HG03139 (cell line): ENCODE measurements around the gene KYAT1.

ENCODE experiments used
- ATAC-seq: cut with Tn5 transposase; IDR thresholded peaks from one replicate; pipeline ENCODE4 v1.9.1; 2021; ENCODE audit not compliant: unreplicated experiment

Gene KYAT1

GRCh38 chr9:128909859-128910258 lies 28.1 kb upstream of the KYAT1 start:
- no peak for ATAC-seq

DNA sequence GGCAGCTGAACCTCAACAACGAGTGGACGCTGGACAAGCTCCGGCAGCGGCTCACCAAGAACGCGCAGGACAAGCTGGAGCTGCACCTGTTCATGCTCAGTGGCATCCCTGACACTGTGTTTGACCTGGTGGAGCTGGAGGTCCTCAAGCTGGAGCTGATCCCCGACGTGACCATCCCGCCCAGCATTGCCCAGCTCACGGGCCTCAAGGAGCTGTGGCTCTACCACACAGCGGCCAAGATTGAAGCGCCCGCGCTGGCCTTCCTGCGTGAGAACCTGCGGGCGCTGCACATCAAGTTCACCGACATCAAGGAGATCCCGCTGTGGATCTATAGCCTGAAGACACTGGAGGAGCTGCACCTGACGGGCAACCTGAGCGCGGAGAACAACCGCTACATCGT lies 26.6 kb upstream of the KYAT1 start:
- ATAC-seq, result no peak

GRCh38 chr9:128906741-128907140 lies 25.0 kb upstream of the KYAT1 start:
- ATAC-seq, result no peak

GRCh38 chr9:128905964-128906363 lies 24.2 kb upstream of the KYAT1 start:
- ATAC-seq, result no peak

DNA sequence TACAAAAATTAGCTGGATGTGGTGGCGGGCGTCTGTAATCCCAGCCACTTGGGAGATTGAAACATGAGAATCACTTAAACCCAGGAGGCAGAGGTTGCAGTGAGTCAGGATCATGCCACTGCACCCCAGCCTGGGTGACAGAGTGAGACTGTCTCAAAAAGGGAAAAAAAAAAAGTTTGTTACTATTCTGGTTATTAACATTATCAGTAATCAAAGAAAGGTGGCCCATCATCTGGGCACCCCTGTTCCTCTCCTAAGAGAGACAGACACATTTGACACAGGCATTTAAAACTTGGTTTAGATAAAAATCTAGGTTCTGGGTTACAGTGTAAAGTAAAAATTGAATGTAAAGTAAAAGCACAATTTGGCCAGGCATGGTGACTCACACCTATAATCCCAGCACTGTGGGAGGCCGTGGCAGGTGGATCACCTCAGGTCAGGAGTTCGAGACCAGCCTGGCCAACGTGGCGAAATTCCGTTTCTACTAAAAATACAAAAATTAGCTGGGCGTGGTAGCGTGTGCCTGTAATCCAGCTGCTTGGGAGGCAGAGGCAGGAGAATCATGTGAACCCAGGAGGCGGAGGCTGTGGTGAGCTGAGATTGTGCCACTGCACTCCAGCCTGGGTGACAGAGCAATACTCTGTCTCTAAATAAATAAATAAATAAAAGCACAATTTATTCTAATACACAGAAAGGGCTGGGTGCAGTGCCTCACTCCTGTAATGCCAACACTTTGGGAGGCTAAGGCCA lies 22.3 kb upstream of the KYAT1 start:
- ATAC-seq, result no peak

DNA sequence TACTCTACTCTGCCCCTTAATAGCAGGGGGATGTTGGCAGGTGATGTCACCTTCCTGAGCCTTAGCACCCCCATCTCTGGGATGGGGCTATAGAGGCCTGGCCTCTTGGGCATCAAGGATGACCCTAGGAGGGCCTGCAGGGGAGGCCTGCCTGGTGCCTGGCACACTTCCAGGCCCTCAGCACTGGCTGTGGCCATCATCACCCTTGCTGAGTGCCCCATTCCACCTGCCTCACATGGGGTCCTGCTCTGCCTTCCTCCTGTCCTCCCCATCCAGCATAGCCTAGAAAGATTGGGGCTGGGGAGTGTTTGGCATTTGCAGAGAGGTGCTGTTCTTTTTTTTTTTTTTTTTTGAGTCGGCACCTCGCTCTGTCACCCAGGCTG lies 21.3 kb upstream of the KYAT1 start:
- ATAC-seq, result no peak

GRCh38 chr9:128902351-128903078 lies 20.8 kb upstream of the KYAT1 start:
- peak; percentile 84 for ATAC-seq

- ATAC-seq, result no peak
Observed at GRCh38 chr9:128901822-128902221, 20.1 kb upstream of the KYAT1 start.

DNA sequence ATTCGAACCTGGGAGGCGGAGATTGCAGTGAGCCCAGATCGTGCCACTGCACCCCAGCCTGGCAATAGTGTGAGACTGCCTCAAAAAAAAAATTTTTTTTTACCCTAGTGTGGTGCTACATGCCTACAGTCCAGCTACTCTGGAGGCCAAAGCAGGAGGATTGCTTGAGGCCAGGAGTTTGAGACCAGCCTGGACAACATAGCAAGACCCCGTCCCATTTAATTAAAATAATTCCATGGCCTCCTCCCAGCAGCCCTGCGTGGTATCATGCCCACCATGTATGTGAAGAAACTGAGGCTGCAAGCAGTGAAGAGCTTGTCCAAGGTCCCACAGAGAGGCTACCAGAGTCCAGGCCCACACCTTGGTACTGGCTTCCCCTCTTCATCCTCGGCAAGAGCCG lies 19.6 kb upstream of the KYAT1 start:
- ATAC-seq, result no peak

DNA sequence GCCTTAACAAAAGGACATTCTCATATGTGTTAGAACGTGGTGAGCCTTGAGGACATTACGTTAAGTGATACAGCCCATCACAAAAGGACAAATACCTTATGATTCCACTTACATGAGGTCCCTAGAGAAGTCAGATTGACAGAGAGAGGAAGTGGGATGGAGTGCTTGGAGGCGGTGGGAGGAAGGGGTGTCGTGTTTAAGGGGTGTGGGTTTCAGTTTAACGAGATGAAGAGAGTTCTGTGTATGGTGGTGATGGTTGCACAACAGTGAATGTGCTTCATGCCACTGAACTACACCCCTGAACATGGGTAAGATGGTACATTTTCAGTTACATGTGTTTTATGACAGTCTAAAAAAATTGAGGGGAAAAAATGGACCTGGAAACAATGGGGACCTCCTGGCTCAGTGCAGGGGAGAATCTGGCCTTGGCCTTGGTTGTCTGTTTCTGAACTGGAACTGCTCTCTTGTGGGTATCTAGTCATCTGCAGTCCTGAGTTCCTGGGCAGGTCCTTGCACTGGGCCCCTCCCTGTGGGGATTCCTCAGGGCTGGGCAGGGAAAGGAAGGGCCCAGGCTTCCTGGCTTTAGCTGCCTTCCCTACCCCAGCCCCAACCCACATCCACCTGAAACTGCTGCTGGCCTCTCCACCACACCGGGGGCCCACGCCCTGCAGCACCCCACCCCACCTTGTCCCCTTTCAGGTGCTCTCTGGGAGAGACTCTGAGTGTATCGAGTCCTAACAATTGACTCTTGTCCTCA lies 18.0 kb upstream of the KYAT1 start:
- no peak for ATAC-seq

DNA sequence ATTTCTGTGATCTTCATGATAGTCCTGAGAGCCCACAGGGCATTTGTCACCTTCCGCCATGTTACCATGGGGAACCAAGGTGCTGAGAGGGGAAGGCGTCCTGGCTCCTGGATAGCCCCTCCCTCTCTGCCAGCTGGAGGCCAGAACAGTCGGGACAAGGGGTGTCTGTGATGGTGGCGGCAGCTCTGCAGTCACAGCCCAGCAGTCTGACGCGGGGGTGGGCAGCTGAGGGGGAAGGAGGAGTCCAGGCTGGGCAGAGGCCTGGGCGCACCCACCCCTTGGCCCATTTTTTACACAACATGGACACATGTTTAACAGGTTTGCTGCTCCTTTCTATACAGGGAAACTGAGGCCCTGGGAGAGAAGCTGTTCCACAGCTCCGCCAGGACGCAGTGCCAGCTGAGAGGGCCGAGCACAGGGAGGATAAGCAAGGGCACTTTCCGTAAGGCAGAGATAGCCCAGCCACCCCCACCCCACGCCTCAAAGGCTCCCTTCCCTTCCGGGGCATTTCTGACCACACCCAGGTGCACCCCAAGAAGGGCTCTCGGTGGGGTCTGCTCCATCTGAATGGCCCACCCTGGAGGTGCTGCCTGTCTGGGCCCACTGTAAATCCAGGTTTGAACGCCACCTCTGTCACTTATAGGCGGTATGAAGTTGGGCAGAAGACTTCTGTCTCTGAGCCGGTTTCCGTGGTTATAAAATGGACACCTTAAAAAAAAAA lies 17.3 kb upstream of the KYAT1 start:
- no peak for ATAC-seq

DNA sequence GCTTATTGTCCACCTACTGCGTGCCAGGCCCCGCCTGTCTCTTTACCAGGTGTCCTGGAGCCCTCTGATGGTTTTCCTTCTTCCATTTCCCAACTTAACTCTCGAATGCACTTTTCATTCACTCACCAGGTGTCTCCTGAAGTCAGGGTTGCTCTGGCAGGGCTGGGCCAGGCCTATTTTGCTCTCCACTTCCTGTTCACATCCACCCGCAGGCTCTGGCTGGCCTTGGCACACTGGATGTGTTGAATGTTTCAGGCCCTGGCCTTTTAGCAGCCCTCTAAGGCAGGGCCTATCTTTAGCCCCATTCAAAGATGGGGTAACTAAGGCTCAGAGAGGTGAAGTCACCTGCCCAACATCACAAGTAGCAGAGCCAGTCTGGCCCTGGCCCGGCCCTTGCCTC lies 16.6 kb upstream of the KYAT1 start:
- no peak for ATAC-seq

DNA sequence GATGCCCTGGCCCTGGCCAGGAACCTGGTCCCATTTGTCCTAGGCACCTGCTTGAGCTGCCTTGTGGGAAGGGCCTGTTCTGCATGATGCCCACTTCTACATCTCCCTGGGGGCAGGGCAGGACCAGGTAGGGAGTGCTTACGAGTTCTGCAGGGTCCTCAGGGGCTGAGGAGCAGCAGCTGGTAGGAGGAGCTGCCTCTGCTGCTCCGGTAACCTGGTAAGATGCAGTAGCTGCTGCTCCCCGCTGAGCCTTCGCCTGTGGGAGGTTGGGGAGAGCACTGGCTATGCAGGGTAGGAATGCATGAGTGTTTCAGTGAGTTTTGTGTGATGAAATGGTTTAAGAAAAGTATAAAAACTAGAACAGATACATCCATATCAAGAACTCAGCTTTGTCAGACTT lies 13.8 kb upstream of the KYAT1 start:
- ATAC-seq, result no peak

DNA sequence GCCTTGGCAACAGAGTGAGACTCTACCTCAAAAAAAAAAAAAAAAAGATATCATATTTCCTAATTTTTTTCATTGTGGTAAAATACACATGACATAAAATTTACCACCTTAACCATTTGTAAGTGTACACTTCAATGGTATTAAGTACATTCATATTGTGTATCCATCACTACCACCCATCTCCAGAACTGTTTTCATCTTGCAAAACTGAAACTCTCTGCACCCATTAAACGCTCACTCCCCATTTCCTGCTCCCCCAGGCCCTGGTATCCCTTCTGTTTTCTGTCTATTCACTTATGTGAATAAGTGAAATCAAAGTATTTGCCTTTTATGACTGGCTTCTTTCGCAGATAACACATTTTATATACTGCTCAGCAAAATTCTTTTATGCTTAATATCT lies 13.0 kb upstream of the KYAT1 start:
- ATAC-seq, result no peak

DNA sequence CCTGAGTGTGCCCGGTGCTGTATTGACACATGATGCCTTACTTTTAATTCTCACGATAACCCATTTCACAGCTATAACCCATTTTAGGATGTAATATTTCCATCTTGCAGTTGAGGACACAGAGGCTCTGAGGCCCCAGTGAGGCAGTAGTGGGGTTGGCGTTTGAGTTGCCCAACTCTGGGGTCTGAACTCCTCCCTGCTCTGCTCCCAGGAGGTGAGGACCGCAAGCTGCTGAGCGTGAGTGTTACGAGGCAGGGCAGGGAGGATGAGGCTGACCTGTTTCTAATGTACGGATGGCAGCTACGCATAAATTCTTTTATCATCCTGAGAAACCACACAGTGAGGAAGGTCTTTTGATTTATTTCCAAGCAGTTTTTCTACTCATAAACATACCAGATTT lies 11.6 kb upstream of the KYAT1 start:
- no peak for ATAC-seq

GRCh38 chr9:128892221-128892921 lies 10.6 kb upstream of the KYAT1 start:
- ATAC-seq, result no peak

DNA sequence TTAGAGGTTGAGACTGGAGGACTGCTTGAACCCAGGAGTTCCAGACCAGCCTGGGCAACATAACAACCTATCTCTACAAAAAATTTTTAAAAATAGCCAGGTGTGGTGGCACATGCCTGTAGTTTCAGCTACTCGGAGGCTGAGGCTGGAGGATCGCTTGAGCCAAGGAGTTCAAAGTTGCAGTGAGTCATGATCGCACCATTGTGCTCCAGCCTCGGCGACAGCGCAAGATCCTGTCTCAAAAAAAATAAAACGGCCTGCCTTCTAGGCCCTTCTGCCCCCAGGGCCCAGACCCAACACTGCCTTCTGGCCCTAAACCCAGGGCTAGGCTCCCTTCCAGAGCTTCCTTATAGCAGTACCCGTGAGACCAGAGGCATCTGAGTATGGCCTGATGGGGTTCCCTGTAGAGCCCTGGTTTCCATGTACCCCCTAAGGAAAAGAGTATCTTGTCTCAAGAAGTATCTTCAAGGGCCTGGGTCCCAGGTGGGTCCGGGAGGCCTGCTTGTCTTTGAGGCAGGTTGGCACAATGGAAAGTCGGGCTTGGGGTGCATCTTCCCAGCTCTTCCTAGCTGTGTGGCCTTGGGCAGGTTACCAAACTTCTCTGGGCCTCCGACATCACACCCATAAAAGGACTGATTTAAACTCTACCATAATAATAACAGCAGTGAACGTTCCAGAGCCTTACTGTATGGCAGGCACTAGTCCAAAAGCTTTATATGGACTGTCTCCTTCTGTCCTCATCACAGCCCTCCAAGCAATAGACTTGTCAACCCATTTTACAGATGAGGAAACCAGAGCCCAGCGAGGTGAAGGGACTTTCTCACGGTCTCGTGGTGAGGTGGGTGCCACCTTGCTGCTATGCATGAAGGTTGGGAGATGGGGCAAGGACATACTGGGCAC lies 9.8 kb upstream of the KYAT1 start:
- no peak for ATAC-seq

GRCh38 chr9:128887914-128888350 lies 6.2 kb upstream of the KYAT1 start:
- no peak for ATAC-seq

DNA sequence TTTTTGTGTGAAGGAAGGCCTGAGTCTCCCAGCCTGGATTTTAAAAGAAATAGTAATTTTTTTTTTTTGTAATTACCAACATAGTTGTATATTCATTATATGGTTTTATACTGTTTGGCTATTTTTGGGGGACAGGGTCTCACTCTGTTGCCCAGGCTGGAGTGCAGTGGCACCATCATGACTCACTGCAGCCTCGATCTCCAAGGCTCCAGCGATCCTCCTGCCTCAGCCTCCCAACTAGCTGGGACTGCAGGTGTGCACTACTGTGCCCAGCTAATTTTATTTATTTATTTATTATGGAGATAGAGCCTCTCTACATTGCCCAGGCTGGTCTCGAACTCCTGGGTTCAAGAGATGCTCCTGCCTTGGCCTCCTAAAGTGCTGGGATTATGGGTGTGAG lies 5.3 kb upstream of the KYAT1 start:
- no peak for ATAC-seq
